GM04504 (cell line): ENCODE results near the gene C4orf36.

Source experiments
- DNase-seq: peaks from one replicate; pipeline ENCODE4 v3.0.0-alpha.2; 2012; ENCODE audit warnings: low read depth

The C4orf36 gene, protein sequence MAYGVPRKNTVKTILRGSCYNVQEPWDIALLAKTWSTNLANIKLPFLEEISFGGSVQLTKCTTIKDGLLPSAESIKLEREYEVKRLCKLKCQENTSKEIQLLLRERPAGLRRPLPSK

DNA sequence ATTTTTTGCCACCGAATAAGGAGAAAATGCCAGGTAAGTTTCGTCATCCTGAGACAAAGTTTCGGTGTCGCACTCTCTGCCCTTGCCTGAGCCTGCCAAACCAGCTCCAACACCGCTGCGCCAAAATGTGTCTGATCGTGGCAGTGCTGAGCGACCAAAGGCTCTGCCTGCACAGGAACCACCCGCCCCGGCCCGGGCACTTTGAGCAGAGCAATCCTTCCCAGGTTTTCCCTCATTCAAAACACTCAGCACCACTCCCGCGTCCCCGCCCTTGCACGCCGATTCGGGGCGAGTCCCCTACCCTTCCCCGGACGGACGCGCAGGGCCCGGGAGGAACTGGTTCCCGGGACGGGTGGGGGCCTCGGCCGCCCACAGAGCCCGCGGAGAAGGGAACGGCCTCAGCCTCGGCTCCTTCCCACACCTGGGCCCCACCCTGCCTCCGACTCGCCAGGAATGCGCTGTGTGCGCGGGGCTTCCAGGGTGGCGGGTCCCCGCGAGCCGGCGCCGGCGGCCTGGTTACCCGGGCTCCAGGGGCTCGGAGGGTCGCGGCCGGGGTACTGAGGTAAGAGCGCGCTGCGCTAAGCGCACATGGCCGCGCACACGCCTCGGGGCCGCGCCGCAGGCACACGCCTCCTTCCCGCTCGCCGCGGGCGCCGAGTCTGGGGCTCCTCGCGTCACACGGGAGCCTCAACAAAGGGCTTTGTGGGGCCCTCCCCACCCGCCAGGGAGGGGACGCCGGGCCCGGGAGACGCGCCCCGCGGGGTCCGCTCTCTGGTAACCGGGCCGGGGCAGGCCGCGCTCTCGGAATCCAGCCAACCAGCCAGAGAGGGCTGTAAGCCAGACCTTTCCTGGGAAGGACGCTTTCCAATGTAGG is at the start of gene C4orf36:
C4orf36 (minus strand) TSS at position 661 of the 874 bp plus-strand sequence. CDS start 902 bp downstream, outside the sequence.
- no peak for DNase-seq

DNA sequence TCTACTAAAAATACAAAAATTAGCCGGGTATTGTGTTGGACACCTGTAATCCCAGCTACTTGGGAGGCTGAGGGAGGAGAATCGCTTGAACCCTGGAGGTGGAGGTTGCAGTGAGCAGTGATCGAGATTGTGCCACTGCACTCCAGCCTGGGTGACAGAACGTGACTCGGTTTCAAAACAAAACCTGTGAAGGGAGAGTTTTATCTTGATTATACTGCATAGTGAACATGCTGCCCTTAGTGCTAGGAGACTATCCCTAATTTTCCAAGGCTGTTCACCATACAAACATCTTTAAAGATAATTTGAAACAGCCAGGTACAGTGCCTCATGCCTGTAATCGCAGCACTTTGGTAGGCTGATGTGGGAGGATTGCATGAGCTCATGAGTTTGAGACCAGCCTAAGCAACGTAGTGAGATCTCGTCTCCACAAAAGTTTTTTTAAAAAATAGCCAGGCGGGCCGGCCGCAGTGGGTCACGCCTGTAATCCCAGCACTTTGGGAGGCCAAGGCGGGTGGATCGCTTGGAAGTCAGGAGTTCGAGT is 48.8 kb upstream of the C4orf36 start:
- DNase-seq: no peak

DNA sequence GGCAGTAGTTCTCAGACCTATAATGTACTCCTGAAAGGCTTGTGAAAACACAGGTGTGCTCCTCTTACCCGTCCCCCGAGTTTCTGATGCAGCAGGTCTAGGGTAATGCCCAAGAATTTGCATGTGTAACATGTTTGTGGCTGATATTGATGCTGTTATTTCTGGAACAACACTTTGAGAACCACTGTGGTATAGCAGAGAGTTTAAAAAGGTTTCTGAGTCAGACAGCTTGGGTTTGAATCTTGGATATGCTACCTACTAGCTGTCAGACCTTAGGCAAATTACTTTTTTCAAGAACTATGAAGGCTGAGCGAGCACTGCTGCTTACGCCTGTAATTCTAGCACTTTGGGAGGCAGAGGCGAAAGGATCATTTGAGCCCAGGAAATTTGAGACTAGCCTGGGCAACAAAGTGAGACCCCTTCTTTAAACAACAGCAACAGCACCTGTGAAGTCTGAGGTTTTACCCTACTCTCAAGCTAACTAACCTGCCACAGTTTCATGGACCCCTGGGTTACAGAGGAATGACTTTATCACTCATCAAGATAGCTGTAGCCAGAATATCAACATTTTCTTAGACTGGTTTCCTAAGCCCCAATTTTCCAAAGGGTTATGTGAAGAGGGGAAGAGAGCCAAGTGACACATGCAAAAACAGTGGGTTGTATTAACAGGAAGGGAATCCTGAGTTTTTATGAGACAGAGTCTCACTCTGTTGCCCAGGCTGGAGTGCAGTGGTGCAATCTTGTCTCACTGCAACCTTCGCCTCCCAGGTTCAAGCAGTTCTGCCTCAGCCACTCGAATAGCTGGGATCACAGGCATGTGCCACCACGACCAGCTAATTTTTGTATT is 47.7 kb upstream of the C4orf36 start:
- no peak for DNase-seq

DNA sequence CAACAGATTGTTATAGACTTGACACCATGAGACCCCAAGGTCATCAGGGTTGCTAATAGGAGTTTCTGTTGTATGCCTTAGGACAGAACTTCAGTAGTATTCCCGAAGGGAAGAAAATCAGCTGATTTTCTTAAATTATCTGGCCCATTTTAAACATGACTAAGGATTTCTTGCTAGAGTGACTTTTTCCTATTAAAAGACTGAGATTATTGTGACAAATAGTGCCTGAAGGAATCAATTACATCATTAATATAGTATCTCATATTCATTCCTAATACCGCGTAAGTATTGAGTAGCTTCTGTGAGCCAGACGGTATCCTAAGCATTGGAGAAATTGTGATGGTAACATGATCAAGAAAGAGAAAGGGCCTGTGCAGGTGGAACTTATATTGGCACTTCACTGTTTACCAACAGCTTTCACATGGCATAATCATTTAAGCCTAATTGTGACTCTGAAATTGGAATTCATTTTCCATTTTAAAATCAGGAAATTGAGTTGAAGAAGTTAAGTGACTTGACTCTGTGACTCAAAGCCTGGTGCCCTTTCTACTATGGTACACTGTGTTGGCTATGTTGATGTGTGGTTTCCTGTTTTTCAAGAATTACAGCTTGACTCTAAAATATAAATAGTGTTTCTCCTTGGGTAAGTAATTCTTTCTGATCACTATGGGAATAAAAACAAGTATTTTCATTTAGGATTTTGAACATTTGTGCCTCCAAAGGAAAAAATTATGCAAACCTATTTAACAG is 46.7 kb upstream of the C4orf36 start:
- no peak for DNase-seq

DNA sequence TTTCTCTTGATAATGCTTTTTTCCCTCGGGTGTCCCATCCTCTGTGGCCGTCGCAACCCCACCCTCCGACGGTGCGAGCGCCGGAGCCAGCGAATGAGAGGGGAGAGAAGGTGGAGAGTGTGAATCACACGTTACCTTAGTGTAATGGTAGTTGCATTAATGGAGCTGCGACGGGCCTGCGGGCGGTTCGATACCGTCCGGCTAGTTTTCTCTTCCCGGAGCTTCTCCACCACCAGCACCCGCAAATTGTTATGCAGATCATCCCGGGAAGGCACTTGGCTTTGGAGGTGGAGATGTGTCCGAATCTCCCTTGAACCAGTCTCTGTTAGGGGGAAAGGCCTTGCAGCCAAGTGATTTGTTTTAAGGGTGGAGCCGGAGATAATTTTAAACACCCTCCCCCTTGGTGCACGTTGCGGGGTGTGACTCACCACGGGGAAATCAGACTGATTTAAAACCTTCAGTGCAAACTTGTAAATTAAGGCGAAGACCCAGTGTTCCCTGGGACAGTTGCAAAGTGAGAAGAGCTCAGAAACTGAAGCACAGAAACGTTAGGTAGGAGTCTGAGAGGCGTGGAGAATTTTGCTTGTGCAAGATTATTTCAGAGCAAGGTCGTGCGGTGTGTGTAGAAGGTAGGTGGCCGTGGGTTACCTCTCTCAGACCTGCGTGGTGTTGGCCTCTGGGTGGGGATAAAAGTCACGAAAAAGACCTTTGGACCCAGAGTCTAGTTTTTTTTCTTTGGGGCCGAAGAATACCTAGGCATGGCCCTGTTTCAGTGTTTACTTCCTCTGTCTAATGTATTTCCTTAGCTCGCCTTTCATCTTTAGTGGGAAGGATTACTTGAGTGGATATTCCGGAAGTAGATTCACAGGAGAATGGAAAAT is 43.9 kb upstream of the C4orf36 start:
- DNase-seq: no peak

DNA sequence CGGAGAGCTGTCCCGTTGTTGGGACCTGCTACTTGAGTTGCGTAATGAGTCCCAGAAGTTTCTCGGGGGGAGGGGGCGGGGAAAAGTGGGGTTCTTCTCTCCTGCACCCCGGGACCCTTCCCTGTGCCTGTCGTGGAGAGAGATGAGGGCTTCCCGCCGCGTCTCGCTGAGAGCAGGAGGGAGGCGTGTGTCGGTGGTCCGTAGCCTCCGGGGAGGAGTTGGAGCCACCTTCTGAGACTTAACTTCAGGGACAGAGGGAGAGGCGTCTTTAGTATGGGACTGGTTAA is 43.3 kb upstream of the C4orf36 start:
- no peak for DNase-seq

DNA sequence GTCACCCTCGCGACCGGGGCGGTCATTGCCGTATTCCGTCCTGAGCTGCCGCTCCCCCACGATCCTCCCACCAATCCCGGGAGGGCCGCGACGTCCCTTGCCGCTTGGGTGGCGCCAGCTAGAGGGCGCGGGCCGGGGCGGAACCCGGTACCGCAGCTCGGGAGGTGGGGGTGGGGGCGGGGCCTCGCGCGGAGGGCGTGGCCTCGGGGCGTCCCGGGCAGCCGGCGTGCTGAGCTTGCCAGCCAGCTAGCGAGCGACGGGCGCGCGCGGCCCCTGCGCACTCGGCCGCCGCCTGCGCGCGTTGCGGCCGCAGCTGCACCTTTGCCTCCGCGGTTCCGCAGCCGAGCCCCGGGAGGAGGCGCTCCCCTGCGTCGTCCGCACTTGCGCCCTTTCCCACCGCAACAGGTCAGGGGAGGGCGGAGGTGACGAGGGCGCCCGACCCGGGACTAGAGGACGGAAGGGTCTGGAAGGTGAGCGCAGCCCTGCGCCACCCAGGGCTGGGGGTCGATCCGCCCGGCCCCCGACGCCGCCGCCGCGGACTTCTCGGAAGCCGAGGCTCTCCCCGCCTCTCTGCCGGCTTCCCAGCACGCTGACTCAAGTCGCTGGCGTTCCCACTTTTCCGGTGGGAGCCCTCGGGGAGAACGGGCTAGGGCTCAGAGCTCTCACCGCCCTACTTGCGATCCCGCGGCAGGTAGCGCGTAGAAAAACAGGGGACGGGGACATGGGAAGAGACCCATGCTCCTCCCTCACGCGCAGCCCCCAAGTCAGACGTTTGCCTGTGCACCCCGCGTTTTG is 42.7 kb upstream of the C4orf36 start, which contains the start of gene AFF1:
AFF1 (plus strand) TSS at position 241 of the 795 bp plus-strand sequence. CDS start 13,523 bp downstream, outside the sequence.
- peak; percentile 84 for DNase-seq

DNA sequence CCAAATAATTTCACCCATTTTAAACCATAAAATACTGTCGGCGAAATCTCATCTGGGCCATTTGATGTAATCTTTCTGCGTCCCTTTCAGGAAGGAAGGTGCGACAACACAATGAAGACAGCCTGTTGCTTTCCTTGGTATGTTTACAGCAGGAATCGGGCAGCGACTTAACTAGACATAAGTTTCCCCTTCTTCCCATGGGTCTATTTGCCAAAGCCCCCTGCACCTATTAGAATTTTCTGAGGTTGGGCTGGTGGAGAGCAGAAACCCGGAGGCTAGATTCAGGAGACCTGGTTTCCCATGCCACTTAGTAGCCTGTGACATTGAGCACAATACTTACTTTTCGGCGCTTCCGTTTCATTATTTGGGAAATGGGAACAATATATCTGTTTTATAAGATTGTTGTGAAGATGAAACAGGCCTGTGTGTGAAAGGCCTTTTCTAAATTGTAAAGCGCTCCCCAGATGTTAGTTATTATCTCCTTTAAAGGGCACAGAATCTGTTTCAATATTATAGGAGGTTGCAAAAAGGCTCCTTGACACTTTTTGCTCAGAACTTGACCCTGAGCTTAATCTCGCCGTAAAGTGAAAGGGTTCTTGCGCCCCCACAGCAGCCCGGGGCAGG is 42.0 kb upstream of the C4orf36 start:
- DNase-seq: no peak

DNA sequence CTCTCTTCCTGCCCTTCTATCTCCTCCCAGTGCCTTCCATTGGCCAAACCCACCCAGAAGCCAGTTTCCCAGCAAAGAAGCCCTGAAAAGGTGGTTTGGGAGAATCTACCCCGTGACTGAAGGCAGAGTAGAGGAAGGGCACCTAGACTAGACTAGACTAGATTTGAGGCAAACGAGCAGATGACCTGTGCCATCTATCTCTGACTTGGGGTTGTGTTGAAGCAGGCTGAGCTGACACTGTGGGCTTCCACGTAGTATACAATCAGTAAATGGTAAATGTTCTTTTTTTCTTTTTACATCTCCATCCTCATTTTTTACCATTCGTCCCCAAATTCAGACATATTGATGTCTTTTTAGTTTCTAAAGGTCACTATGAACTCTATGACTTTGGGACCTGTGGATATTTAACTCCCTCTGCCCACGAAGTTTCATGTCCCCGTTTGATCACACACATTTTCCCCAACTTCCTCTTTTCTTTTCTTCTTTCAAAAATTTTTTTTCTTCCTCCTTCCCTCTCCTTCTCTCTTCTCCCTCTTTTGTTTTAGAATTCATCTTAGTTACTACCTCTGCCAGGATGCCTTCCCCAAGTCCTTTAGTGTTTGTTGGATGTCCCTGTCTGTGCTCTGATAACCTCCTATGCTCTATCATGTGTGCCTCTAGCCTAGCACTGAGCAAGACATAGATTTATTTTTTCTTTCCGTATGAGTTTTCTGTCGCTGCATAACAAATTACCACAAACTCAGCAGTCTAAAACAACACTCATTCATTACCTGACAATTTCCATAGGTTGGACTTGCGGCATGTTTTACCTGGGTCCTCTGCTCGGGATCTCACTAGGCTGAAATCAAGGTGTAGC is 36.4 kb upstream of the C4orf36 start:
- DNase-seq: no peak

DNA sequence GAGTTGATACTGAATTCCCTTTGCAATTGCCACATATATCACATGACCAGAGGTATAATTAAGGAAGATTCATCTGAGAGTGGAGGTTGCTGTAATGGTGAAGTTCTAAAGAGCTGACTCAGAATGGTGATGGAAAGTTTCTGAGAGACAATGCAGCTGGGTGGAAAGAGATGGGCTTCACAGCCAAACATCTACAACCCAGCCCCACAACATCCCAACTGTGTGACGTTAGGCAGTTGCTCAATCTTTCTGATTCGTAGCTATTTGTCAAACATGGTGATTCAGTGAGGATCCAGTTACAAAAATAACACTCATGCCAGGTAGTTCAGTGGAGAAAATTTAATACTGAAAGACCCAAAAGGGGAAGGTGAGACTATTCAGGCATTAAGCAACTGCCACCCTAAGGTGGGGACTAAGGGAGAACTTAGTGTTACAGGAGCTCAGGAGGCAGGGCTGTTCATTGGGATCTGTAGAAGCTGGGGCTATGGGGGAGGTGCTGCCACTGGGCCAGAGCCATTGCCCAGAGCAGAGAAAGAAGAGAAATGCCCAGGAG is 35.7 kb upstream of the C4orf36 start:
- DNase-seq: peak; percentile 97

DNA sequence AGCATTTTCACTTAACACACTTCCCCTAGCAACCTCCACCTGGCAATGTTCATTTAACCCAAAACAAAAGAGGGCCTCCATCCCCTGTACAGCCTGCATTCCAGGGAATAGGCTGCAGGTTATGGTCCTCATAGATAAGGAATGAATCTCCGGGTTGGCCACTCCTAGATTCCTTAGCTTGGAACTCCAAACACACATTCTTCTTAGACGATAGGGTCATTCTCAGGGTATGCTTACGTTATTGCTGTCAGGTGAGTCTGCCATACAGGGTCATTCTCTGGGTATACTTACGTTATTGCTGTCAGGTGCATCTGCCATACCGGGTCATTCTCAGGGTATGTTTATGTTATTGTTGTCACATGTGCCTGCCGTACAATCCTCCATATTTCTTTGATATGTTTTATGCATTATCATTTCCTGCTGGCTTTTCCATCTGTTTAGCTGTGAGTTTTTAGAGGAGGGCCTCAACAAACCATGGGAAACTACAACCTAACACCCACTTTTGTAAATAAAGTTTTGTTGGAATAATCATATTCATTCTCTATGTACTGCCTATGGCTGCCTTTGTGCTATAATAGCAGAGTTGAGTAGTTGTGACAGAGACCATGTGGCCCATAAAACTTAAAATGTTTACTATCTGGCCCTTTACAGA is 34.3 kb upstream of the C4orf36 start:
- DNase-seq: no peak

DNA sequence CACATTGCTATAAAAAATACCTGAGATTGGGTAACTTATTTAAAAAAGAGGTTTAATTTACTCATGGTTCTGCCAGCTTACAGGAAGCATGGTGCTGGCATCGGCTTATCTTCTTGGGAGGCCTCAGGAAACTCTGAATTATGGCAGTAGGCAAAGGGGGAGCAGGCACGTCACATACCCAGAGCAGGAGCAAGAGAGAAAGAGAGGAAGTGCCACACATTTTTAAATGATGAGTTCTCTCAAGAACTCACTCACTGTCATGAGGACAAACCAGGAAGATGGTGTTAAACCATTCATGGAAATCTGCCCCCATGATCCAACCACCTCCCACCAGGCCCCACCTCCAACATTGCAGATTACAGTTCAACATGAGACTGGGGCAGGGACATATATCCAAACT is 32.6 kb upstream of the C4orf36 start:
- DNase-seq: no peak

DNA sequence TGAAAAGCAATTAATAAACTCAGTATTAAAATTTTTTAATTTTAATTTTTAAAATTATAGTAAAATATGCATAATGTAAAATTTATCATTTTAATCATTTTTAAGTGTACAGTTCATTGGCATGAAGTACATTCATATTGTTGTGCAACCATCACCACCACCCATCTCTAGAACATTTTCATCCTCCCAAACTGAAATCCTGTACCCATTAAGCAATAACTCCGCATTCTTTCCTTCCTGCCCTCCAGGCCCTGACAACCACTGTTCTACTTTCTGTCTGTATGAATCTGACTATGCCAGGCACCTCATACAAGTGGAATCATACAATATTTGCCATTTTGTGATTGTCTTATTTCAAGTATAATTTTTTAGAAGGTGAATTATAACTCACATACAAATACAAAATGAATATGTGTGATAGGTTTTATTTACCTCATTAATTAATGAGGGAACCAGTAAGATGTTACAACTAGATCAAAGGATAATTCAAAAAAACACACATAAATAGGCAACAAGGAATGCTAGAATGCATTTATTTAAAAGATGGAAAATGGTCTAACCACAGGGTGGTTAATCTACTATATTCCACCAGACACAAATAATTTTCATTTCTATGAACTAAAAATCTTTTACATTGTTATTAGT is 29.5 kb upstream of the C4orf36 start:
- DNase-seq: no peak

DNA sequence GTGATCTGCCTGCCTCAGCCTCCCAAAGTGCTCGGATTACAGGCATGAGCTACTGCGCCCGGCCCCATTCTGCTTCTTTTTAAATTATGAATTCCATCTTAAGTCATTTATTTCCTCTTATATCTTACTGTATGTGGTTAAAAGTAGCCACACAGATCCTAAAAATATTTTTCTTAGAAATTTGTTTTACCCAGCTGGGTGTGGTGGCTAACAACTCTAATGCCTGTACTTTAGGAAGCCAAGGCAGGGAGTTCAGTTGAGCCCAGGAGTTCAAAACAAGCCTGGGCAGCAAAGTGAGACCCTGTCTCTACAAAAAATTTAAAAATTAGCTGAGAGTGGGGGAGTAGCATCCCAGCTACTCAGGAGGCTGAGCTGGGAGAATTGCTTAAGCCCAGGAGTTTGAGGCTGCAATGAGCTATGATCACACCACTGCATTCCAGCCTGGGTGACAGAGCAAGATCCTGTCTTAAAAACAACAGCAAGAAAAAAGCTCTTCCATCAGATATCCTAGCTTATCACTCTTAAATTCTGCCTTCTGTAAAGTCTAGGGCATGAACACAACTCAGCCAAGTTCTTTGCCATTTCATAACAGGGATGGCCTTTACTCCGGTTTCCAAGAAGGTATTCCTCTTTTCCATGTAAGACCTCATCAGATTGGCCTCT is 27.5 kb upstream of the C4orf36 start:
- DNase-seq: no peak

DNA sequence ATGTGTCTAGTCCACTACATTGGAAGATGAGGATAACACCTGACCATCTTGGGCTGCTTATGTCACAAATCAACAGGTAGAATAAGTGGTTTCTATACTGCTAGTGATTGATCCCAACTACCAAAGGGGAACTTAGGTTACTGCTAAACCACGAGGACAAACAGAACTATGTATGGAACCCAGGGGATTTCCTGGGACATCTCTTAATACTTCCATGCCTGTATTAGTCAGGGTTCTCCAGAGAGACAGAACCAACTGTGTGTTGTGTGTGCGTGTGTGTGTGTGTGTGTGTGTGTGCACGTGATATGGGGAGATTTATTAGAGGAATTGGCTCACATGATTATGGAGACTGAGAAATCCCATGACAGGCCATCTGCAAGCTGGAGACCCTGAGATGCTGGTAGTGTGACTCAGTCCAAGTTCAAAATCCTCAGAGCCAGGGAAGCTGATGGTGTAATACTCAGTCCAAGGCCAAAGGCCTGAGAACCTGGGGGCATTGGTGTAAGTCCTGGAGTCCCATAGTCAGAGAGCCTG is 26.4 kb upstream of the C4orf36 start:
- no peak for DNase-seq
